VCaP (cell line): ENCODE results near the gene DPP8.

Source experiments
- H3K27ac ChIP-seq: fragments of 450-650 bp; 2 replicates; pipeline ENCODE4 v1.5.1; 2017
- CTCF ChIP-seq: fragments of 450-650 bp; conservative IDR thresholded peaks from 2 replicates; pipeline ENCODE4 v1.5.1; 2017; ENCODE audit warnings: mild to moderate bottlenecking, moderate library complexity

The DPP8 gene

GRCh38 chr15:65447145-65447544 is 70.3 kb downstream of the DPP8 start:
- H3K27ac ChIP-seq: no peak overlapping the region
- no peak for TF ChIP-seq CTCF

GRCh38 chr15:65434201-65434600 is 83.3 kb downstream of the DPP8 start:
- H3K27ac ChIP-seq: no peak overlapping the region
- TF ChIP-seq CTCF: no peak

GRCh38 chr15:65431731-65432130 is 85.8 kb downstream of the DPP8 start:
- no peak for TF ChIP-seq CTCF
- no peak overlapping the region for H3K27ac ChIP-seq

GRCh38 chr15:65426216-65426853 is 91.2 kb downstream of the DPP8 start:
- H3K27ac ChIP-seq: no peak overlapping the region
- TF ChIP-seq CTCF: no peak

GRCh38 chr15:65424683-65425082 is 92.8 kb downstream of the DPP8 start:
- H3K27ac ChIP-seq: no peak overlapping the region
- no peak for TF ChIP-seq CTCF

- no peak overlapping the region for H3K27ac ChIP-seq
- no peak for TF ChIP-seq CTCF
Observed at GRCh38 chr15:65423976-65424679, 93.4 kb downstream of the DPP8 start.

- TF ChIP-seq CTCF: no peak
- no peak overlapping the region for H3K27ac ChIP-seq
Observed at GRCh38 chr15:65423150-65423975, 94.1 kb downstream of the DPP8 start.
